HG03457 (cell line): Measurements from ENCODE around the gene AFF1.

ENCODE experiments used
- ATAC-seq: cut with Tn5 transposase; IDR thresholded peaks from one replicate; pipeline ENCODE4 v1.9.1; 2021; ENCODE audit warnings: moderate number of reproducible peaks; ENCODE audit not compliant: unreplicated experiment

AFF1 gene, protein sequence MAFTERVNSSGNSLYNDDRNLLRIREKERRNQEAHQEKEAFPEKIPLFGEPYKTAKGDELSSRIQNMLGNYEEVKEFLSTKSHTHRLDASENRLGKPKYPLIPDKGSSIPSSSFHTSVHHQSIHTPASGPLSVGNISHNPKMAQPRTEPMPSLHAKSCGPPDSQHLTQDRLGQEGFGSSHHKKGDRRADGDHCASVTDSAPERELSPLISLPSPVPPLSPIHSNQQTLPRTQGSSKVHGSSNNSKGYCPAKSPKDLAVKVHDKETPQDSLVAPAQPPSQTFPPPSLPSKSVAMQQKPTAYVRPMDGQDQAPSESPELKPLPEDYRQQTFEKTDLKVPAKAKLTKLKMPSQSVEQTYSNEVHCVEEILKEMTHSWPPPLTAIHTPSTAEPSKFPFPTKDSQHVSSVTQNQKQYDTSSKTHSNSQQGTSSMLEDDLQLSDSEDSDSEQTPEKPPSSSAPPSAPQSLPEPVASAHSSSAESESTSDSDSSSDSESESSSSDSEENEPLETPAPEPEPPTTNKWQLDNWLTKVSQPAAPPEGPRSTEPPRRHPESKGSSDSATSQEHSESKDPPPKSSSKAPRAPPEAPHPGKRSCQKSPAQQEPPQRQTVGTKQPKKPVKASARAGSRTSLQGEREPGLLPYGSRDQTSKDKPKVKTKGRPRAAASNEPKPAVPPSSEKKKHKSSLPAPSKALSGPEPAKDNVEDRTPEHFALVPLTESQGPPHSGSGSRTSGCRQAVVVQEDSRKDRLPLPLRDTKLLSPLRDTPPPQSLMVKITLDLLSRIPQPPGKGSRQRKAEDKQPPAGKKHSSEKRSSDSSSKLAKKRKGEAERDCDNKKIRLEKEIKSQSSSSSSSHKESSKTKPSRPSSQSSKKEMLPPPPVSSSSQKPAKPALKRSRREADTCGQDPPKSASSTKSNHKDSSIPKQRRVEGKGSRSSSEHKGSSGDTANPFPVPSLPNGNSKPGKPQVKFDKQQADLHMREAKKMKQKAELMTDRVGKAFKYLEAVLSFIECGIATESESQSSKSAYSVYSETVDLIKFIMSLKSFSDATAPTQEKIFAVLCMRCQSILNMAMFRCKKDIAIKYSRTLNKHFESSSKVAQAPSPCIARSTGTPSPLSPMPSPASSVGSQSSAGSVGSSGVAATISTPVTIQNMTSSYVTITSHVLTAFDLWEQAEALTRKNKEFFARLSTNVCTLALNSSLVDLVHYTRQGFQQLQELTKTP

DNA sequence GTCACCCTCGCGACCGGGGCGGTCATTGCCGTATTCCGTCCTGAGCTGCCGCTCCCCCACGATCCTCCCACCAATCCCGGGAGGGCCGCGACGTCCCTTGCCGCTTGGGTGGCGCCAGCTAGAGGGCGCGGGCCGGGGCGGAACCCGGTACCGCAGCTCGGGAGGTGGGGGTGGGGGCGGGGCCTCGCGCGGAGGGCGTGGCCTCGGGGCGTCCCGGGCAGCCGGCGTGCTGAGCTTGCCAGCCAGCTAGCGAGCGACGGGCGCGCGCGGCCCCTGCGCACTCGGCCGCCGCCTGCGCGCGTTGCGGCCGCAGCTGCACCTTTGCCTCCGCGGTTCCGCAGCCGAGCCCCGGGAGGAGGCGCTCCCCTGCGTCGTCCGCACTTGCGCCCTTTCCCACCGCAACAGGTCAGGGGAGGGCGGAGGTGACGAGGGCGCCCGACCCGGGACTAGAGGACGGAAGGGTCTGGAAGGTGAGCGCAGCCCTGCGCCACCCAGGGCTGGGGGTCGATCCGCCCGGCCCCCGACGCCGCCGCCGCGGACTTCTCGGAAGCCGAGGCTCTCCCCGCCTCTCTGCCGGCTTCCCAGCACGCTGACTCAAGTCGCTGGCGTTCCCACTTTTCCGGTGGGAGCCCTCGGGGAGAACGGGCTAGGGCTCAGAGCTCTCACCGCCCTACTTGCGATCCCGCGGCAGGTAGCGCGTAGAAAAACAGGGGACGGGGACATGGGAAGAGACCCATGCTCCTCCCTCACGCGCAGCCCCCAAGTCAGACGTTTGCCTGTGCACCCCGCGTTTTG lies at the start of gene AFF1:
TSS of gene AFF1 (plus strand) at position 241 of the 795 bp plus-strand sequence. CDS start 13,523 bp downstream, outside the sequence.
- ATAC-seq, result peak; percentile 45

DNA sequence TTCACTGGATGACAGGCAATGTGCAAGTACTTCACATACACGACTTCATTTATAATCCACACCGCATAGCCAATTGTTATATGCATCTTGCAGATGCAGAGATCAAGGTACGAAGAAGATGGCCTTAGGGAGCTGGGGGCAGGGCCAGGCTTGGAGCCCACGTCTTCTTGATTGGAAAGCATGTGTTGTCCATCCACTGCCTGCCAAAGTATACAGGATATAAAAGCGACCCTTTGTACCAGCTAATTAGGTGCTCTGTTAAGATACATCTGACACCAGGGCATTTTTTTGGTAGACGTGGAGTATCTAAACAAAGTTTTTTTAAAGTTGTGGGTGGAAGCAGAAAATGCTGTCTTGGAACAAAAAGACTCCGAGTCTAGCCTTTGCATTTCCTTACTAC lies 44.0 kb upstream of the AFF1 start:
- ATAC-seq, result no peak

DNA sequence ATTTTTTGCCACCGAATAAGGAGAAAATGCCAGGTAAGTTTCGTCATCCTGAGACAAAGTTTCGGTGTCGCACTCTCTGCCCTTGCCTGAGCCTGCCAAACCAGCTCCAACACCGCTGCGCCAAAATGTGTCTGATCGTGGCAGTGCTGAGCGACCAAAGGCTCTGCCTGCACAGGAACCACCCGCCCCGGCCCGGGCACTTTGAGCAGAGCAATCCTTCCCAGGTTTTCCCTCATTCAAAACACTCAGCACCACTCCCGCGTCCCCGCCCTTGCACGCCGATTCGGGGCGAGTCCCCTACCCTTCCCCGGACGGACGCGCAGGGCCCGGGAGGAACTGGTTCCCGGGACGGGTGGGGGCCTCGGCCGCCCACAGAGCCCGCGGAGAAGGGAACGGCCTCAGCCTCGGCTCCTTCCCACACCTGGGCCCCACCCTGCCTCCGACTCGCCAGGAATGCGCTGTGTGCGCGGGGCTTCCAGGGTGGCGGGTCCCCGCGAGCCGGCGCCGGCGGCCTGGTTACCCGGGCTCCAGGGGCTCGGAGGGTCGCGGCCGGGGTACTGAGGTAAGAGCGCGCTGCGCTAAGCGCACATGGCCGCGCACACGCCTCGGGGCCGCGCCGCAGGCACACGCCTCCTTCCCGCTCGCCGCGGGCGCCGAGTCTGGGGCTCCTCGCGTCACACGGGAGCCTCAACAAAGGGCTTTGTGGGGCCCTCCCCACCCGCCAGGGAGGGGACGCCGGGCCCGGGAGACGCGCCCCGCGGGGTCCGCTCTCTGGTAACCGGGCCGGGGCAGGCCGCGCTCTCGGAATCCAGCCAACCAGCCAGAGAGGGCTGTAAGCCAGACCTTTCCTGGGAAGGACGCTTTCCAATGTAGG lies 42.8 kb upstream of the AFF1 start, which contains the start of gene C4orf36:
TSS of gene C4orf36 (minus strand) at position 661 of the 874 bp plus-strand sequence. CDS start 902 bp downstream, outside the sequence.
- peak; percentile 58 for ATAC-seq

DNA sequence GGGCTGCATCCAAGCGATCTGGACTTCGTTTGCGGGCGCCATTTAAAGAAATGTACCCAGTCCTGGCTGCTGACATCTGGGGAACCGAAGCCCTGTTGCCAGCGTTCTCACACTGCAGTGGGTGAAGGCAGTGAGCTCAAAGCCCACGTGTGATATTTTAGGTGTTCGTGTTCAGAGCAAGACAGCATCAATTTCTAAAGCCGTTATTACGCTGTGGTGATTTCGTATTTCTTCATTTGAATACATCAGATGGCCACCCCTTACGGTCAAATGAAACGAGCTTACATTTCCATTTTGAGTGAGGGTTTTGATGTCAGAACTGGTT lies 42.2 kb upstream of the AFF1 start:
- ATAC-seq, result no peak

DNA sequence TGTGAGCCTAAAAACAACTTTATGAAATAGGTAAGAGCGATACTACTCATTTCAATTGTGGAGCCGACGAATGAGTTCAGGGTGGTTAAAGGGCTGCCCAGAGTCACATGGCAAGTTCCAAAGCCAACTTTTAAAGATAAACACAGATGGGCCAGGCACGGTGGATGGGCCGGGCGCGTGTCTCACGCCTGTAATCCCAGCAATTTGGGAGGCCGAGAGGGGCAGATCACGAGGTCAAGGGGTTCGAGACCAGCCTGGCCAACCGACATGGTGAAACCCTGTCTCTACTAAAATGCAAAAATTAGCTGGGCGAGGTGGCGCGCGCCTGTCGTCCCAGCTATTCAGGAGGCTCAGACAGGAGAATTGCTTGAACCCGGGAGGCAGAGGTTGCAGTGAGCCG lies 41.7 kb upstream of the AFF1 start:
- ATAC-seq, result no peak

DNA sequence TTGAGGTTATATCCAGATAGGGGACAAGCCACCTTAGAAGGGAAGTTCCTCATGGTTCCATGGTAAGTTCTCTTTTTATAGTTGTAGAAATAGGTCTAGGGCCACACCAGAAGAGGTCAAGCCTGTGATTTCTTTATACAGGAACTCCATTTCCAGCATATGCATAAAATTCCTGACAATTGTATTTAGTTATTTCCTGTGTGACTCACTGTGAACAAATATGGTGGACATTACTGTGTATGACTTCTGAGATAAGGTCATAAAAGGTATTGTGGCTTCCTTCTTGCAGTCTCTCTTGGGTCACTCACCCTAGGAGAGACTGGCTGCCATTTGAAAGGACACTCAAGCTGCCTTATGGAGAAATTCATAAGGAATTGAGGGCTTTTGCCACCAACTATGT lies 40.4 kb upstream of the AFF1 start:
- no peak for ATAC-seq

DNA sequence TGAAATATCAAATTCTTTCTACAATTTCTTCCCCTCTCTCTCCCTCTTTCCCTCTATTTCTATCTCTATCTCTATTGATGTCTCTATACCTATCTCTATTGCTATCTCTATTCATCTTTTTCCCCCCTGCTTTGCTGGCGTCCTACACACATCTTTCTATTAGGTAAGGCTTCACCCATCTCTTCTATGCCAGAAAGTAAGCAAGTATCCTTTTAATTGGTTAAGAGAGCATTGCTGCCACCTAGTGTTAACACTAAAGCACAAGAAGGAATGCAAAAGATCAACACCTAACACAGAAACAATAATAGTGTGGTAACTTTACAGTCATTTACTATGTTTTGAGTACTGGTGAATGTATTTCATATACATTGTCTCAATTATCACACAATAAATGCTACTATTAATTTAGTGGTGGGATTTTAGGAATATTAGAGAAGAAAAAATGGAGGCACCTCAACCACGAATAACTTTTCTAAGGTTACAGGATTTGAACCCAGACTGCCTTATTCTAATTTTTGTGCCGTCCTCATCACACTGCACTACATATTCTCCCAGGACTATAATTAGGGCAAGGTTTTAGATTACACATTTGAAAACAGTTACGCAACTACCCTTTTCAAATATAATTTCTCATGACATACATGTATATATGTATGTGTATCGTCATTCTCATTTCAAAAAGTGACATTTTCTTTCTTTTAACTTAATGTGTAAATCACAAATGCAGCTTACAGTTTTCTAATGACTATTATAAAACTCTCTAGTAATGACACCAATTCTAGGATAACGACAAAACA lies 38.9 kb upstream of the AFF1 start:
- ATAC-seq, result no peak

DNA sequence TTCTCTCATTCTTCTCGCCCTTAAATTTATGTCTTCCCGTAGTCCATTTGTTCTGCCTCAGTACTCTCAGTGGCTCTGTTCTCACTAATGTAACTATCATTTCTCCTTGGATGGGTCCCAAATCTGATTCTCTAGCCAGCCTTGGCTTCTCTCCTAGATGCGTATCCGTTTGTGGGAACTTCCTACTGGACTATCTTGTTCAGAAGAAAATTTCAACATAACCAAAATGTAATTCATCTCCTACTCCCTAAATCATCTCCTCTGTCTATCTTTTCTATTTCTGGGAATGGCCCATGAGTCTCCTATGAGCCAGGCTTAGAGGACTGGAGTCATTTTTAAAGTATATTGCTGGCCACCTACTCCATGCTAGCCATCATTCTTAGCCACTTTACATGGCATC lies 38.2 kb upstream of the AFF1 start:
- no peak for ATAC-seq

DNA sequence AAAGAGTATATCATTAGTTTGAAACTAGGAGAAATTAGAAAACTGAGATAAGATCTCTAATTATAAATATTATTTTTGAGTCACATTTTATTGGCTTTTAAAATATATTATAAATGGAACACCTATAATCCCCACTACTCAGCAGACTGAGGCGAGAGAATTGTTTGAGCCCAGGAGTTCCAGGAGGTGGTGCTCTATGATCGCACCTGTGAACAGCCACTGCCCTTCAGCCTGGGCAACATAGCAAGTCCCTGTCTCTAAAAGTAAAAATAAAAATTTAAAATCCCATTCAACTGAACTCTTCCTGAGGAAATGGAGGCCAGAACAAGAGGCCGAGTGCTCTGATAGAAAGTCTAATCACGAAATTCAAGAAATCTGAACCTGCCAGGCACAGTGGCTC lies 36.2 kb upstream of the AFF1 start:
- ATAC-seq, result no peak

DNA sequence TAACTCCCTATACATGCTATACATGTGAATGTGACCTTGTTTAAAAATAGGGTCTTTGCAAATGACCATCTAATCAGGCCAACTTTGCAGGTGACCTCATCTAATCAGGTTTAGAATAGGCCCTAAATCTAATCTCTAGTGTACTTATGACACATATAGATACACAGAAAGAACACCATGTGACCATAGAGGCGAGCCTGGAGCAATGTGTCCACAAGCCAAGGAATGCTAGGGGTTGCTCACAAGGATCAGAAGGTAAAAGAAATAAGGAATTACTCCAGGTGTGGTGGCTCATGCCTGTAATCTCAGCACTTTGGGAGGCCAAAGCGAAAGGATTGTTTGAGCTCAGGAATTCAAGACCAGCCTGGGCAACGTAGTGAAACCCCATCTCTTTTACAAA lies 32.9 kb upstream of the AFF1 start:
- no peak for ATAC-seq

DNA sequence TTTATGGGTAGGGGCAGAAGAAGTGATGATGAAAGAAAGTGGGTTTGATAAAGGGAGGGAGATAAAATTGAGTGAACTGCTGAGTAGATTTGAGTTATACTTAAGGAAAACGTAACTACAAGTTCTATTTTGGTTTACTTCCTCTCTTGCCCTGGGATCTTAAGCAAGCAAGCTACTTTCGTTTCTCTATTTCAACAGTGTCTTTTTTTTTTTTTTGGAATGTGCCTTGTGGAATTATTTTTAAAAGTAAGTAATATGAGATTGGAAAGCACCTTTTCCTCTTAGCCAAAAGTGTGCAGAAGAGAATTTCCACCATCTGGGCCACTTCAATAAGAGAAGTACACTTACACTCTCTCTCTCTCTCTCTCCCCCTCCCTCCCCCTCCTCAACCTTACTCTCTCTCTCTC lies 26.6 kb upstream of the AFF1 start:
- ATAC-seq, result no peak

DNA sequence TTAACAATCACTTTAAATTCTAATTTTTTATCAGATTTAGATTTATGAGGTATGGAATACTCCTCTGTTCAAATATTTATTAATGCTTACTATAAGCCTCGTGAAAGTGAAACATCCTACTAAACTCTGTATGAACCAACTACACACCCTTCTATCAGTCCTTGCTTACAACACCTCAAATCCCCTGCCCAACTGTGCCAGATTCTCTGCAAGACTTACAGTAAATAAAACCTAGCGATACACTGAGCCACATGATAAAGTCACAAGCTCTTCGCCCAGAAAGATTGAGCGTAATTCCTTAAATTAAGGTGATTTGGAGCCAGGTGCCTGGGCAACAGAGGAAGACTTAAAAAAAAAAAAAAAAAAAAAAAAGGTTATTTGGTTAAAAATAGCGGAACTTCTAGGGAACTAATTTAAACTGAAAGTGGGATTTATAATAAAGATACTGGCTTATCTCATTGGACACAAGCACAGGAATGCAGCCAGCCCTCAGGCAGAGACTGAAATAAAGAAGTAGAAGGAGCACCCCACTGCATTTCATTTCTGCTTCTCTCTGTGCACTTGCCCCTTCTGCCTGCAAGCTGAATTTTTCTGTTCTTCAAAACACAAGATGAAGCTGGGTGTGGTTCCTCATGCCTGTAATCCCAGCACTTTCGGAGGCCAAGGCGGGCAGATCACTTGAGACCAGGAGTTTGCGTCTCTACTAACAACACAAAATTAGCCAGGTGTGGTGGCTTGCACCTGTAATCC lies 25.1 kb upstream of the AFF1 start:
- ATAC-seq, result no peak

DNA sequence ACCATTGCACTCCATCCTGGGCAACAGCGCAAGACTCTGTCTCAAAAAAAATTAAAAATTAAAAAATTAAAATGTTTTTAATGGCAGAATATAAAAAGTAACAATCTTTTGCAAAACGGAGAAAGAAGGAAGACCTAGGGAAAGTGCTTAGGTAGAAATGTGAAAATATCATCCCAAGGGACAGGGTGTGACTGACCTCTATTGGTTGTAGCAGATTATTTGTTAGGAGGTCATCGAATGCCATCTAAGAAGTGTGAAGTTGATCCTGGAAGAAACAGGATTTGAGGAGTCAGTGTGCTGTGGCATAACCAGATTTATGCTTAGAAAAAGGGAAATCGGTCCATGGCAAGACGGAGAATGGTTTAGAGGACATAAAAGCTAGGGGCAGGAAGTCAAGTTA lies 24.4 kb upstream of the AFF1 start:
- ATAC-seq, result no peak

DNA sequence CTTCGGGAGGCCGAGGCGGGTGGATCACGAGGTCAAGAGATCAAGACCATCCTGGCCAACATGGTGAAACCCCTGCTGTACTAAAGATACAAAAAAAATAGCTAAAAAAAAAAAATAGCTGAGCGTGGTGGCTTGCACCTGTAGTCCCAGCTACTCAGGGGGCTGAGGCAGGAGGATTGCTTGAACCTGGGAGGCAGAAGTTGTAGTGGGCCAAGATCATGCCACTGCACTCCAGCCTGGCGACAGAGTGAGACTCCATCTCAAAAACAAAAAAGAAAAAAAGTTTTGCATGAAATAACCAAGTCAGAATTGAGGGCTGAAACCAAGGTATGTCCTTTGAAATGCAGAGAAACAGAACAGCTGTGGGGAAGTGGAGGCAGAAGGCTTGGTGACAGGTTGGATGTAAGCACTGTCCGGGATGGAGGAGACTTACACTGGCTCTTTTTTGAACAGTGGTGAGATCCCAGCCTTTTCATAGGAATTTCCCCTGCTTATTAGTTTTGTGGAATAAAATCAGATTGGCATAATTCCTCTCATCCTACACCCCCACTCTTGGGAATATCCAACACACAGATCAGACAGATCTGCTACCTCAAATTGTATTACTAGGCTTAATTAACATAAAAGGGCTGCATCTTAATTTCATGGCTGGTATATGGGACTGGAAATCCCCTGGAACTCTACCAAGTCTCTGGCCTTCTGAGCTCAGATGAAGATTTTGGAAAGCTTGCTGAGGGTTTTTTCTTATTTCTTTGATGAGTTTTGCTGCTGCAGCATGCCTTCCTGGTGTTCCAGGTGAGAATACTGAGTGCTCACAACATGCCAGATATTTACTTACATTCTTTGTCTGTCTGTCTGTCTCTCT lies 23.8 kb upstream of the AFF1 start:
- ATAC-seq, result no peak

DNA sequence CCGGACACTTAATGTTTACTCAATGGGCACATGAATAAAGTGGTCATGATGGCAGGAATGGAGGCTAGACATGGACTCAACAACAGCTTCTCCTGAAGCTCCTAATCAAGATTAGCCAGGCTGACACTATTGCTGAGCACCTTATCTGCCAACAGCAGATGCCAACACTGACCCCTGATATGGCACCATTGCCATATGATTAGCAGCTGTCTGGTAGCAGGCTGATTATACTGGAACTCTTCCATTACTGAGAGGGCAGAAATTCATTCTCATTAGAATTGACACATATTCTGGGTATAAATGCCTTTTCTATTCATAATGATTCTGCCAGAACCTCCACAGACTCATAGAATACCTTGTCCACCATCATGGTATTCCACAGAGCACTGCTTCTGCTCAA lies 18.4 kb upstream of the AFF1 start:
- no peak for ATAC-seq

DNA sequence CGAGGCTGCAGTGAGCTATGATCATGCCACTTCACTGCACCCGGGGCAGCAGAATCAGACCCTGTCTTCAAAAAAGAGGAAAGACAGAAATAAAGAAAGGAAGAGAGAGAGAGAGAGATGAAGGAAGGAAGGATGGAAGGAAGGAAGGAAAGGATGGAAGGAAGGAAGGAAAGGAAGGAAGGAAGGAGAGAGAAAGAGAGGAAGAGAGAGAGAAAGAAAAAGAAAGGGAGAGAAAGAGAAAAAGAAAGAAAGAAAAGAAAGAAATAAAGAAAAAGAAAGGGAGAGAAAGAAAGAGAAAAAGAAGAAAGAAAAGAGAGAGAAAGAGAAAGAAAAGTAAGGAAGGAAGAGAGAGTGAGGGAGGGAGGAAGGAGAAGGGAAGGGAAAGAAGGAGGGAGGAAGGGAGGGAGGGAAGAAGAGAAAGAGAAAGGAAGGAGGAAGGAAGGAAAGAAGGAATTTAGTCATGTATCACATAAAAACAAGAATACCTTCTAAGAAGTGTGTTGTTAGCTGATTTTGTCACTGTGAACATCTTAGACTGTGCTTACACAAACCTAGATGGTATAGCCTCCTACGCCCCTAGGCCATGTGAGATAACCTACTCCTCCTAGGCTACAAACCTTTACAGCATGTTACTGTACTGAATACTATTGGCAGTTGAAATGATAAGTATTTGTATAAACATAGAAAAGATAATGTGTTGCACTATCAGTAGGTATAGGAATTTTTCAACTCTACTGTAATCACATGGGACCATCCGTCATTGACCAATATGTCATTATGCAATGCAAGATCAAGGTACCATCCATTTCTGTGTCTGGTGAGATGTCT lies 17.4 kb upstream of the AFF1 start:
- ATAC-seq, result no peak
